HepG2 (cell line): ENCODE measurements around the gene KIAA0319L. TPM values are rescaled to one million over a fixed set of nuclear protein-coding genes. Genes with fewer than 3 reads are reported as not detected.

Source experiments
- CEBPG ChIP-seq: IDR thresholded peaks from 2 replicates; pipeline ENCODE4 v1.6.1; 2016
- FOXJ3 ChIP-seq: sonication (generic); formaldehyde crosslinking; IDR thresholded peaks from 2 replicates; pipeline ENCODE4 v1.4.0; 2020; ENCODE audit warnings: missing genetic modification reagents, mild to moderate bottlenecking, borderline replicate concordance
- NR3C1 ChIP-seq: sonication (generic); formaldehyde crosslinking; IDR thresholded peaks from 2 replicates; pipeline ENCODE4 v1.4.0; 2020; ENCODE audit warnings: missing genetic modification reagents
- PPARG ChIP-seq: conservative IDR thresholded peaks from 2 replicates; pipeline ENCODE4 v1.6.1; 2016; ENCODE audit warnings: missing biosample characterization, missing genetic modification reagents
- RFXAP ChIP-seq: sonication (generic); formaldehyde crosslinking; IDR thresholded peaks from 2 replicates; pipeline ENCODE4 v1.4.0; 2020; ENCODE audit warnings: missing genetic modification reagents, borderline replicate concordance
- SP140L ChIP-seq: sonication (generic); formaldehyde crosslinking; IDR thresholded peaks from 2 replicates; pipeline ENCODE4 v1.4.0; 2020; ENCODE audit warnings: missing genetic modification reagents, borderline replicate concordance
- THYN1 ChIP-seq: sonication (generic); formaldehyde crosslinking; IDR thresholded peaks from 2 replicates; pipeline ENCODE4 v1.8.1; 2023; ENCODE audit warnings: low read depth, mild to moderate bottlenecking, moderate library complexity, missing genetic modification reagents, borderline replicate concordance
- ZNF224 ChIP-seq: sonication (generic); formaldehyde crosslinking; IDR thresholded peaks from 2 replicates; pipeline ENCODE4 v1.5.0; 2020; ENCODE audit warnings: mild to moderate bottlenecking, missing genetic modification reagents
- ZNF567 ChIP-seq: sonication (generic); formaldehyde crosslinking; IDR thresholded peaks from 2 replicates; pipeline ENCODE4 v1.8.1; 2023; ENCODE audit warnings: mild to moderate bottlenecking, missing genetic modification reagents, borderline replicate concordance
- polyA plus RNA-seq, 8 experiments: library from polyadenylated mRNA; depleted of rRNA in 3 of 8; stranded (reverse) in 7 of 8; unstranded in 1 of 8; fragments of >200 nt; fragmentation: Illumina TruSeq in 4 of 8; extraction: Trizol in 4 of 8; gene quantifications; 2 replicates each; pipeline versions ENCODE4 v1.2.1 to v1.2.3, GENCODE V29; 2011 to 2016; ENCODE audit warnings: low read depth in 4 of 8, missing spikeins in 1 of 8, mixed read lengths in 1 of 8; ENCODE audit not compliant: insufficient read depth in 1 of 8
- total RNA-seq, 5 experiments: library from RNA; depleted of rRNA; stranded (reverse); fragments of >200 nt; fragmentation: Illumina TruSeq; extraction: Trizol; gene quantifications; 2 replicates each; pipeline ENCODE4 v1.2.3, GENCODE V29; 2016; ENCODE audit warnings: low read depth in 1 of 5
- TF ChIP-seq, protein P1 (sequence below): IDR thresholded peaks from 2 replicates; pipeline ENCODE4 v1.6.1; 2012; ENCODE audit warnings: low read length, improper control_type of control experiment
- TF ChIP-seq, protein P2 (sequence below): sonication (generic); formaldehyde crosslinking; IDR thresholded peaks from 2 replicates; pipeline ENCODE4 v1.5.1; 2020; ENCODE audit warnings: mild to moderate bottlenecking, missing genetic modification reagents, moderate library complexity
- TF ChIP-seq, protein P3 (sequence below): sonication (generic); formaldehyde crosslinking; IDR thresholded peaks from 2 replicates; pipeline ENCODE4 v1.5.0; 2020; ENCODE audit warnings: mild to moderate bottlenecking, missing genetic modification reagents

KIAA0319L gene
- total and polyA plus RNA-seq, 2 of the 13 experiments (the other 11 are each of a cell fraction or from before 2014, with no cell fraction given), result 33.4 to 82.6 TPM

GRCh38 chr1:35576061-35576765, 19.0 kb upstream of the KIAA0319L start (continued):
- TF ChIP-seq, protein P1, sequence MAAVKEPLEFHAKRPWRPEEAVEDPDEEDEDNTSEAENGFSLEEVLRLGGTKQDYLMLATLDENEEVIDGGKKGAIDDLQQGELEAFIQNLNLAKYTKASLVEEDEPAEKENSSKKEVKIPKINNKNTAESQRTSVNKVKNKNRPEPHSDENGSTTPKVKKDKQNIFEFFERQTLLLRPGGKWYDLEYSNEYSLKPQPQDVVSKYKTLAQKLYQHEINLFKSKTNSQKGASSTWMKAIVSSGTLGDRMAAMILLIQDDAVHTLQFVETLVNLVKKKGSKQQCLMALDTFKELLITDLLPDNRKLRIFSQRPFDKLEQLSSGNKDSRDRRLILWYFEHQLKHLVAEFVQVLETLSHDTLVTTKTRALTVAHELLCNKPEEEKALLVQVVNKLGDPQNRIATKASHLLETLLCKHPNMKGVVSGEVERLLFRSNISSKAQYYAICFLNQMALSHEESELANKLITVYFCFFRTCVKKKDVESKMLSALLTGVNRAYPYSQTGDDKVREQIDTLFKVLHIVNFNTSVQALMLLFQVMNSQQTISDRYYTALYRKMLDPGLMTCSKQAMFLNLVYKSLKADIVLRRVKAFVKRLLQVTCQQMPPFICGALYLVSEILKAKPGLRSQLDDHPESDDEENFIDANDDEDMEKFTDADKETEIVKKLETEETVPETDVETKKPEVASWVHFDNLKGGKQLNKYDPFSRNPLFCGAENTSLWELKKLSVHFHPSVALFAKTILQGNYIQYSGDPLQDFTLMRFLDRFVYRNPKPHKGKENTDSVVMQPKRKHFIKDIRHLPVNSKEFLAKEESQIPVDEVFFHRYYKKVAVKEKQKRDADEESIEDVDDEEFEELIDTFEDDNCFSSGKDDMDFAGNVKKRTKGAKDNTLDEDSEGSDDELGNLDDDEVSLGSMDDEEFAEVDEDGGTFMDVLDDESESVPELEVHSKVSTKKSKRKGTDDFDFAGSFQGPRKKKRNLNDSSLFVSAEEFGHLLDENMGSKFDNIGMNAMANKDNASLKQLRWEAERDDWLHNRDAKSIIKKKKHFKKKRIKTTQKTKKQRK, result no peak
- no peak for TF ChIP-seq ZNF224
- TF ChIP-seq PPARG (CRISPR knock-in tag), result no peak
- no peak for TF ChIP-seq ZNF567 (CRISPR knock-in tag)
- no peak for TF ChIP-seq NR3C1 (CRISPR knock-in tag)
- no peak for TF ChIP-seq THYN1
- no peak for TF ChIP-seq FOXJ3 (CRISPR knock-in tag)
- TF ChIP-seq CEBPG (CRISPR knock-in tag), result peak; percentile 29; the same call in 1 of the 2 replicates
- TF ChIP-seq, protein P2, sequence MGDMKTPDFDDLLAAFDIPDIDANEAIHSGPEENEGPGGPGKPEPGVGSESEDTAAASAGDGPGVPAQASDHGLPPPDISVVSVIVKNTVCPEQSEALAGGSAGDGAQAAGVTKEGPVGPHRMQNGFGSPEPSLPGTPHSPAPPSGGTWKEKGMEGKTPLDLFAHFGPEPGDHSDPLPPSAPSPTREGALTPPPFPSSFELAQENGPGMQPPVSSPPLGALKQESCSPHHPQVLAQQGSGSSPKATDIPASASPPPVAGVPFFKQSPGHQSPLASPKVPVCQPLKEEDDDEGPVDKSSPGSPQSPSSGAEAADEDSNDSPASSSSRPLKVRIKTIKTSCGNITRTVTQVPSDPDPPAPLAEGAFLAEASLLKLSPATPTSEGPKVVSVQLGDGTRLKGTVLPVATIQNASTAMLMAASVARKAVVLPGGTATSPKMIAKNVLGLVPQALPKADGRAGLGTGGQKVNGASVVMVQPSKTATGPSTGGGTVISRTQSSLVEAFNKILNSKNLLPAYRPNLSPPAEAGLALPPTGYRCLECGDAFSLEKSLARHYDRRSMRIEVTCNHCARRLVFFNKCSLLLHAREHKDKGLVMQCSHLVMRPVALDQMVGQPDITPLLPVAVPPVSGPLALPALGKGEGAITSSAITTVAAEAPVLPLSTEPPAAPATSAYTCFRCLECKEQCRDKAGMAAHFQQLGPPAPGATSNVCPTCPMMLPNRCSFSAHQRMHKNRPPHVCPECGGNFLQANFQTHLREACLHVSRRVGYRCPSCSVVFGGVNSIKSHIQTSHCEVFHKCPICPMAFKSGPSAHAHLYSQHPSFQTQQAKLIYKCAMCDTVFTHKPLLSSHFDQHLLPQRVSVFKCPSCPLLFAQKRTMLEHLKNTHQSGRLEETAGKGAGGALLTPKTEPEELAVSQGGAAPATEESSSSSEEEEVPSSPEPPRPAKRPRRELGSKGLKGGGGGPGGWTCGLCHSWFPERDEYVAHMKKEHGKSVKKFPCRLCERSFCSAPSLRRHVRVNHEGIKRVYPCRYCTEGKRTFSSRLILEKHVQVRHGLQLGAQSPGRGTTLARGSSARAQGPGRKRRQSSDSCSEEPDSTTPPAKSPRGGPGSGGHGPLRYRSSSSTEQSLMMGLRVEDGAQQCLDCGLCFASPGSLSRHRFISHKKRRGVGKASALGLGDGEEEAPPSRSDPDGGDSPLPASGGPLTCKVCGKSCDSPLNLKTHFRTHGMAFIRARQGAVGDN (CRISPR knock-in tag), result peak; percentile 33
- no peak for TF ChIP-seq RFXAP
- TF ChIP-seq SP140L, result no peak
- TF ChIP-seq, protein P3, sequence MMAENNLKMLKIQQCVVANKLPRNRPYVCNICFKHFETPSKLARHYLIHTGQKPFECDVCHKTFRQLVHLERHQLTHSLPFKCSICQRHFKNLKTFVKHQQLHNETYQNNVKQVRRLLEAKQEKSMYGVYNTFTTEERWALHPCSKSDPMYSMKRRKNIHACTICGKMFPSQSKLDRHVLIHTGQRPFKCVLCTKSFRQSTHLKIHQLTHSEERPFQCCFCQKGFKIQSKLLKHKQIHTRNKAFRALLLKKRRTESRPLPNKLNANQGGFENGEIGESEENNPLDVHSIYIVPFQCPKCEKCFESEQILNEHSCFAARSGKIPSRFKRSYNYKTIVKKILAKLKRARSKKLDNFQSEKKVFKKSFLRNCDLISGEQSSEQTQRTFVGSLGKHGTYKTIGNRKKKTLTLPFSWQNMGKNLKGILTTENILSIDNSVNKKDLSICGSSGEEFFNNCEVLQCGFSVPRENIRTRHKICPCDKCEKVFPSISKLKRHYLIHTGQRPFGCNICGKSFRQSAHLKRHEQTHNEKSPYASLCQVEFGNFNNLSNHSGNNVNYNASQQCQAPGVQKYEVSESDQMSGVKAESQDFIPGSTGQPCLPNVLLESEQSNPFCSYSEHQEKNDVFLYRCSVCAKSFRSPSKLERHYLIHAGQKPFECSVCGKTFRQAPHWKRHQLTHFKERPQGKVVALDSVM (CRISPR knock-in tag), result no peak
- TF ChIP-seq, all 625 proteins: peak for 4
